Lung (tissue), 12 donors: ENCODE results near the gene KCNC1. TPM values are rescaled to one million over a fixed set of nuclear protein-coding genes. Genes with fewer than 3 reads are reported as not detected.

Experiments used
- ATAC-seq: fragments of 200-7000 bp; cut with Tn5 transposase; one replicate; pipeline ENCODE4 v1.9.1; 2020; ENCODE audit warnings: moderate number of reproducible peaks; ENCODE audit not compliant: insufficient read depth, low FRiP score
- DNase-seq, 3 donors: peaks; one replicate each; pipeline ENCODE4 v3.0.0-alpha.2; 2013 to 2017
- H3K27ac ChIP-seq, 2 donors: one replicate each; pipeline ENCODE4 v1.5.1; 2013; ENCODE audit warnings: mild to moderate bottlenecking in 2 of 2, moderate library complexity in 2 of 2, control low read depth in 1 of 2, inconsistent platforms in 1 of 2, low read depth in 1 of 2, low read length in 1 of 2
- H3K27me3 ChIP-seq, 3 donors: one replicate each; pipeline ENCODE4 v1.5.1; 2013; ENCODE audit warnings: low read length in 2 of 3; ENCODE audit not compliant: control insufficient read depth in 3 of 3, insufficient read depth in 3 of 3
- H3K36me3 ChIP-seq, 4 donors: one replicate each; pipeline ENCODE4 v1.5.1; 2013; ENCODE audit warnings: low read length in 4 of 4, mild to moderate bottlenecking in 1 of 4, moderate library complexity in 1 of 4; ENCODE audit not compliant: control insufficient read depth in 4 of 4, insufficient read depth in 4 of 4
- H3K4me1 ChIP-seq, 5 donors: one replicate each; pipeline ENCODE4 v1.5.1; 2013; ENCODE audit warnings: low read length in 5 of 5, mild to moderate bottlenecking in 2 of 5, moderate library complexity in 1 of 5; ENCODE audit not compliant: control insufficient read depth in 5 of 5, insufficient read depth in 5 of 5
- H3K4me3 ChIP-seq: one replicate; pipeline ENCODE4 v1.5.1; 2013; ENCODE audit warnings: mild to moderate bottlenecking, control low read depth, moderate library complexity
- H3K9ac ChIP-seq, 2 donors: one replicate each; pipeline ENCODE4 v1.5.1; 2013; ENCODE audit warnings: low read length in 2 of 2, control low read depth in 1 of 2; ENCODE audit not compliant: insufficient read depth in 1 of 2
- H3K9me3 ChIP-seq, 4 donors: one replicate each; pipeline ENCODE4 v1.5.1; 2013; ENCODE audit warnings: low read length in 3 of 4, mild to moderate bottlenecking in 1 of 4, moderate library complexity in 1 of 4; ENCODE audit not compliant: control insufficient read depth in 4 of 4, insufficient read depth in 3 of 4
- CTCF ChIP-seq: IDR thresholded peaks from 2 replicates; pipeline ENCODE4 v1.5.1; 2012; ENCODE audit warnings: mild to moderate bottlenecking; ENCODE audit errors: control extremely low read depth, extremely low read depth
- WGBS, 2 donors: extraction: QIAGEN DNeasy Blood & Tissue Kit; methylation state at CpG; one replicate each; pipeline ENCODE4 v1.1.7; 2013; 5-methylcytosine and 5-hydroxymethylcytosine counted together
- polyA plus RNA-seq, 2 donors: library from polyadenylated mRNA; stranded (reverse); fragments of 200-250 nt; gene quantifications; one replicate each; pipeline ENCODE4 v1.2.1, GENCODE V29; 2013
- total RNA-seq, 2 donors: library from RNA; depleted of rRNA in 1 of 2; stranded (reverse); fragments of >200 nt in 1 of 2; gene quantifications; one replicate each; pipeline ENCODE4 v1.2.1, GENCODE V29; 2014 to 2021
- donor health status: control.
- donor health status: control.
- donor health status: Bipolar disorder and iron deficiency.
- donor health status: healthy.
- donor health status: DM: yes; HTN: yes; CAD: no.

KCNC1 gene
- total and polyA plus RNA-seq, 4 donors = 0.01 TPM; not detected in 3

DNA sequence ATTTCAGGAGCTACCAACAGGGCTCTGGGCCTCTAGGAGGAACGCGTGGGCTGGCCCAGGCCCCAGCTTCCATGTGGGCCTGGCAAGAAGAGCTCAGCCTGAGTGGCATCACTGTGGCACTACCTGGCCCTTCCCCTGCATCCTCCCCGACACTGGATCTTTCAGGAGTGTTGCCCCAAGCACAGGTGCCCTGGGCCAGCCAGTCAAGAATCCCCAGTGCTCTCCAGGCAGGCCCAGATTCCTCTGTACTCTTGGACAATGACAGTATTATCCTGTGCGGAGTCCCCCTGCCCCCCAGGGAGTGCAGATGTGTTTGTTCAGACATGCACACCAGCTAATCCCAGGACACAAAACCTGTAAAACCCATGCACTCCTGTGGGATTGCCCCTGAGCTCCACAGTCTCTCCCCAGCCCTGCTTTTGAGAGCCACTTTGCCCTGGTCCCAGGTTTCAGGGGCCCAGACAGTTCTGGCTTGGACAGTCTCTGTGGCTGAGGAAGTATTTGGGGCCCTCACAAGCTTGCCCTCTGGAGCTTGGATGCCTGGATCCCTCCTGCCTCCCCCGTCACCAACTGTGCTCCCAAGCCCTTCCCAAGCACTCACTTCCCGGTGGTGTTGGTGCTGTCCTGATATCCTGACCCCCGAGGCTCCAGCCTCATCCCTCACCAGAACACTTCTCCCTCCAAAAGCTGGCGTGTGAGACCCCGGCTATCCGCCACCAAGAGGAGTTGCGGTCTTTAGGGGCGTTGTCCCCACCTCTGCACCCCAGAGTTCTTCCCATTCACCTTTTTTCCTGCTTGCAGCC is 39.9 kb downstream of the KCNC1 start:
- H3K27ac ChIP-seq = no peak overlapping the region
- DNase-seq (no peak), ATAC-seq (no peak)
- no peaks in the 10 kb centered on the region for H3K36me3 ChIP-seq
- TF ChIP-seq CTCF = no peak
- 86 to 87% methylated on average over 12 of the region's 12 CpGs for WGBS, 2 donors
- no peak overlapping the region for H3K4me3 ChIP-seq
- H3K4me1 ChIP-seq = peaks cover 0 to 4% (median 0%) of the 10 kb centered on the region in 5 donors
- no peaks in the 10 kb centered on the region for H3K27me3 ChIP-seq
- H3K9ac ChIP-seq = no peak overlapping the region
- no peaks in the 10 kb centered on the region for H3K9me3 ChIP-seq

- no peak for TF ChIP-seq CTCF
- ATAC-seq (no peak), DNase-seq (no peak)
- Histone ChIP-seq H3K9me3 (no peaks in the 10 kb centered on the region), H3K27ac (no peak overlapping the region), H3K9ac (no peak overlapping the region), H3K4me3 (no peak overlapping the region), H3K36me3 (no peaks in the 10 kb centered on the region), H3K27me3 (no peaks in the 10 kb centered on the region), H3K4me1 (peaks cover 0 to 2% (median 0%) of the 10 kb centered on the region in 5 donors)
- WGBS, 2 donors = 94 to 96% methylated on average over 3 of the region's 3 CpGs
Measured at GRCh38 chr11:17775035-17775348, 40.4 kb downstream of the KCNC1 start.

DNA sequence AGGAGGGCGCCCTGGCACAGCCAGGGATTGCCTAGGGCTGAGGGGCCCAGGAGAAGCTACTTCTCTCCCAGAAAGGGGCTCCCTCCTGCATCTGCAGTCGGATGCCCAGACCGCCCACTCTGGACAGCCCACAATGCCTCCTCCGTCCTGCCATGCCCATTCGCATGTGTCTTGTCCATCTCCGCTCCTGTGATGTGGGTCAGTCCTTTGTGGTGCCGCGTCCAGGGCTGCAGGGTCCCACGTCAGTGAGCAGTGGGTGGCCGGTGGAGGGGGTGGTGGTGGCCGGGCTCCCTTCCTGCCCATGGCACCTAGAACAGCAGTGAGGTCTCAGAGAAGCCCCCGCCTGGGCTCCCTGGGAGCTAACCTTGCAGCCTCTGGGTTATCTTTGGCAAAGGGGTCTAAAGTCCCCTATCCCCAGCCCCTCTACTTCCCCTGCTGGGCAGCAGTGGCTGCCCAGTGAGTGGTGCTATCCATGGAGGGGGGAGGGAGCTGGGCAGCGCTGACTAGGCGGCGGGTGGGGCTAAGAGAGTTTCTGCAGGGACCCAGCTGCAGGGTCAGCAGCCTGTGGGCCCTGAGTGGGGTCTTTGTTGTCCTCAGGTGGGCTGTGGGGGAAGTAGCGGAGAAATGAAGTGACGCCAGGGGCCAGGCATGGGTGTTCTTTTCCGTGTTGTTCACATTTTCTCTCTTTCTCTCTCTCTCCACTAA is 41.1 kb downstream of the KCNC1 start:
- Histone ChIP-seq H3K9ac (no peak overlapping the region), H3K9me3 (no peaks in the 10 kb centered on the region), H3K36me3 (no peaks in the 10 kb centered on the region), H3K27ac (no peak overlapping the region), H3K4me1 (no peaks in the 10 kb centered on the region), H3K27me3 (no peaks in the 10 kb centered on the region), H3K4me3 (no peak overlapping the region)
- no peak for TF ChIP-seq CTCF
- ATAC-seq (no peak), DNase-seq (no peak)
- 86 to 92% methylated on average over 18 of the region's 18 CpGs for WGBS, 2 donors
